ENCODE results near the gene CTAGE1. TPM values are rescaled to one million over a fixed set of nuclear protein-coding genes. Genes with fewer than 3 reads are reported as not detected.

CTAGE1 gene
- total and polyA plus RNA-seq, 2 donors (not counting 1 experiment from before 2014, with no cell fraction given): not detected

GRCh38 chr18:22446325-22446724 is 28.6 kb upstream of the CTAGE1 start:
- intact Hi-C loops (cut with micrococcal nuclease): no loop called here
- CTCF ChIA-PET: no interaction called here

GRCh38 chr18:22441638-22442037 is 23.9 kb upstream of the CTAGE1 start:
- no peaks in the 10 kb centered on the region for H3K4me1 Mint-ChIP-seq
- H3K79me2 ChIP-seq (ENCODE audit: control insufficient read depth, insufficient read depth, low read length): no peaks in the 10 kb centered on the region
- TF ChIP-seq CTCF (IDR thresholded peaks at IDR 0.05): no peak
- no peak for TF ChIP-seq EZH2 (IDR thresholded peaks at IDR 0.05; ENCODE audit: borderline replicate concordance, insufficient read depth, low read depth, low read length, poor library complexity, severe bottlenecking)
- no peaks in the 10 kb centered on the region for H3K4me1 ChIP-seq (ENCODE audit: control insufficient read depth in 2 of 2, insufficient read depth in 2 of 2, low read length in 2 of 2)
- no peak overlapping the region for H3K4me3 Mint-ChIP-seq
- peaks cover 4% of the 10 kb centered on the region for H3K27me3 Mint-ChIP-seq
- no peak overlapping the region for H3K27ac Mint-ChIP-seq
- CTCF ChIA-PET: no interaction called here
- H3K27me3 ChIP-seq (replicated peaks in 1 of 4; ENCODE audit: control extremely low read depth in 1 of 4, control insufficient read depth in 3 of 4, insufficient read depth in 4 of 4, low read length in 3 of 4): no peaks in the 10 kb centered on the region
- no peaks in the 10 kb centered on the region for H3K9me3 Mint-ChIP-seq (ENCODE audit: insufficient read depth)
- POLR2A ChIA-PET: no interaction called here
- no peak overlapping the region for H2AFZ ChIP-seq (ENCODE audit: insufficient read depth, low read depth, low read length, poor library complexity, severe bottlenecking)
- no peaks in the 10 kb centered on the region for H3K36me3 ChIP-seq (replicated peaks in 1 of 2; ENCODE audit: control extremely low read depth in 1 of 2, control insufficient read depth in 1 of 2, extremely low read depth in 1 of 2, insufficient read depth in 2 of 2, low read length in 1 of 2)
- intact Hi-C loops (cut with micrococcal nuclease): no loop called here
- H3K27ac ChIP-seq (ENCODE audit: low read length in 2 of 2): no peak overlapping the region
- DNase-seq (no peak), ATAC-seq (ENCODE audit: low read depth) (no peak)
- no peaks in the 10 kb centered on the region for H4K20me1 ChIP-seq (ENCODE audit: control insufficient read depth, insufficient read depth, low read length, poor library complexity, severe bottlenecking)
- H3K9me3 ChIP-seq (ENCODE audit: control extremely low read depth in 1 of 3, control insufficient read depth in 2 of 3, insufficient read depth in 1 of 3, low read length in 2 of 3): no peaks in the 10 kb centered on the region
- H3K9ac ChIP-seq (ENCODE audit: low read length): no peak overlapping the region
- no peak overlapping the region for H3K4me2 ChIP-seq (replicated peaks; ENCODE audit: low read depth, low read length, poor library complexity, severe bottlenecking)
- no peak overlapping the region for H3K4me3 ChIP-seq (ENCODE audit: control extremely low read depth in 1 of 5, extremely low read depth in 1 of 5, insufficient read depth in 1 of 5, low read depth in 2 of 5, low read length in 4 of 5)

More at GRCh38 chr18:22446325-22446724, 28.6 kb upstream of the CTAGE1 start:
- ATAC-seq (ENCODE audit: low read depth): no peak
- no peak for TF ChIP-seq CTCF (IDR thresholded peaks at IDR 0.05)
- no peak for TF ChIP-seq EZH2 (IDR thresholded peaks at IDR 0.05; ENCODE audit: borderline replicate concordance, insufficient read depth, low read depth, low read length, poor library complexity, severe bottlenecking)
- Histone ChIP-seq H3K4me2 (replicated peaks; ENCODE audit: low read depth, low read length, poor library complexity, severe bottlenecking) (no peak overlapping the region), H3K36me3 (replicated peaks in 1 of 2; ENCODE audit: control extremely low read depth in 1 of 2, control insufficient read depth in 1 of 2, extremely low read depth in 1 of 2, insufficient read depth in 2 of 2, low read length in 1 of 2) (no peaks in the 10 kb centered on the region), H3K4me3 (ENCODE audit: control extremely low read depth in 1 of 5, extremely low read depth in 1 of 5, insufficient read depth in 1 of 5, low read depth in 2 of 5, low read length in 4 of 5) (no peak overlapping the region), H3K9ac (ENCODE audit: low read length) (no peak overlapping the region), H2AFZ (ENCODE audit: insufficient read depth, low read depth, low read length, poor library complexity, severe bottlenecking) (no peak overlapping the region), H3K4me1 (ENCODE audit: control insufficient read depth in 2 of 2, insufficient read depth in 2 of 2, low read length in 2 of 2) (no peaks in the 10 kb centered on the region), H3K9me3 (ENCODE audit: control extremely low read depth in 1 of 3, control insufficient read depth in 2 of 3, insufficient read depth in 1 of 3, low read length in 2 of 3) (no peaks in the 10 kb centered on the region), H3K27me3 (replicated peaks in 1 of 4; ENCODE audit: control extremely low read depth in 1 of 4, control insufficient read depth in 3 of 4, insufficient read depth in 4 of 4, low read length in 3 of 4) (no peaks in the 10 kb centered on the region), H3K27ac (ENCODE audit: low read length in 2 of 2) (no peak overlapping the region), H4K20me1 (ENCODE audit: control insufficient read depth, insufficient read depth, low read length, poor library complexity, severe bottlenecking) (no peaks in the 10 kb centered on the region), H3K79me2 (ENCODE audit: control insufficient read depth, insufficient read depth, low read length) (no peaks in the 10 kb centered on the region)
- DNase-seq: no peak
- Mint-ChIP-seq H3K27me3 (peaks cover 2% of the 10 kb centered on the region), H3K4me1 (no peaks in the 10 kb centered on the region), H3K4me3 (no peak overlapping the region), H3K27ac (no peak overlapping the region), H3K9me3 (ENCODE audit: insufficient read depth) (peaks cover 15% of the 10 kb centered on the region)
- POLR2A ChIA-PET: no interaction called here
- 85% methylated on average over 6 of the region's 6 CpGs for WGBS (ENCODE audit: insufficient coverage)
